NCI-H446 (cell line): Measurements from ENCODE around the gene HTD2.

Source experiments
- DNase-seq, 2 experiments: peaks; one replicate each; lab custom pipeline; 2025; lab: John Stamatoyannopoulos, UW

HTD2 gene

GRCh38 chr3:58292866-58293265 is 13.5 kb upstream of the HTD2 start:
- no peak for DNase-seq

GRCh38 chr3:58293516-58293915 is 12.8 kb upstream of the HTD2 start:
- DNase-seq: peak in 1 of 2 experiments; percentile 39

- no peak for DNase-seq
These were observed 10.1 kb upstream of the HTD2 start for GRCh38 chr3:58296269-58296668.

- no peak for DNase-seq
These were observed 9.5 kb upstream of the HTD2 start for GRCh38 chr3:58296843-58297242.

- DNase-seq: no peak
These were observed 8.1 kb upstream of the HTD2 start for GRCh38 chr3:58298190-58298589.

GRCh38 chr3:58299075-58299474 is 7.2 kb upstream of the HTD2 start:
- no peak for DNase-seq

- peak in 1 of 2 experiments; percentile 1 for DNase-seq
These were observed 6.3 kb upstream of the HTD2 start for GRCh38 chr3:58299839-58300516.

GRCh38 chr3:58307639-58308215 is 1.4 kb downstream of the HTD2 start:
- peak in 1 of 2 experiments; percentile 1 for DNase-seq

GRCh38 chr3:58308728-58309127 is 2.4 kb downstream of the HTD2 start:
- DNase-seq: no peak

- no peak for DNase-seq
These were observed 11.5 kb downstream of the HTD2 start for GRCh38 chr3:58317811-58318210.

- no peak for DNase-seq
These were observed 15.5 kb downstream of the HTD2 start for GRCh38 chr3:58321791-58322190.

- no peak for DNase-seq
These were observed 16.5 kb downstream of the HTD2 start for GRCh38 chr3:58322793-58323192.

GRCh38 chr3:58323529-58324390 is 17.4 kb downstream of the HTD2 start:
- DNase-seq: no peak

GRCh38 chr3:58324391-58325390 is 18.4 kb downstream of the HTD2 start:
- no peak for DNase-seq

GRCh38 chr3:58325525-58325992 is 19.2 kb downstream of the HTD2 start:
- DNase-seq: no peak

- DNase-seq: no peak
These were observed 20.1 kb downstream of the HTD2 start for GRCh38 chr3:58326267-58326900.

- DNase-seq: no peak
These were observed 23.0 kb downstream of the HTD2 start for GRCh38 chr3:58329150-58329921.

GRCh38 chr3:58329922-58330413 is 23.6 kb downstream of the HTD2 start:
- no peak for DNase-seq

- DNase-seq: no peak
These were observed 25.4 kb downstream of the HTD2 start for GRCh38 chr3:58331593-58332152.
